ENCODE measurements around the gene NPAS3. TPM values are rescaled to one million over a fixed set of nuclear protein-coding genes. Genes with fewer than 3 reads are reported as not detected.

NPAS3 gene
- total RNA-seq, 1 donor from 2014 or later = not detected

DNA sequence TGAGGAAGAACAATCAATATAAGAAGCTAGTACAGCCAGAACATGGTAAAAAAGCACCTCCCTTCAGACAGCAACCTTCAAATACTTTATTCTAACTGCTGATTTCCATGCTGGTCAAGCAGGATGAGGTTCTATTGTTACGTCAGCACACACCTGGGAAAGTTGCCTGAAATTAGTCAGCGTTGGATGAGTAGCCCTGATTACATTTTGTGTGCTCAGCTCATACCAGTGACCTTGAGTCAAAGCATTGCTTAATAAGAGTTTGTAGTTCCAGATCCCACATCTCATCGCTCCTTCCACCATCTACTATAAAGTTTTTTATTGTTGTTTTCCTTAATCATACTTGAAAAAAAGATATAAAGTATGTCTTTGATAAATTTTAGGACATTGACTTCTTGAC lies 650.7 kb downstream of the NPAS3 start:
- Mint-ChIP-seq H3K27me3 (ENCODE audit: insufficient read depth, low read depth) (no peaks in the 10 kb centered on the region), H3K9me3 (no peaks in the 10 kb centered on the region), H3K4me1 (no peaks in the 10 kb centered on the region), H3K36me3 (no peaks in the 10 kb centered on the region), H3K4me3 (no peak overlapping the region), H3K27ac (no peak overlapping the region)
- Histone ChIP-seq H3K9ac (no peak overlapping the region), H3K4me1 (no peaks in the 10 kb centered on the region), H3K27ac (no peak overlapping the region), H2AFZ (replicated peaks) (no peak overlapping the region), H3K4me3 (no peak overlapping the region), H3K27me3 (no peaks in the 10 kb centered on the region), H3K79me2 (ENCODE audit: low read depth) (no peaks in the 10 kb centered on the region), H3K36me3 (no peaks in the 10 kb centered on the region), H3F3A (ENCODE audit: low read depth) (no peaks in the 10 kb centered on the region), H3K9me3 (ENCODE audit: low read depth) (no peaks in the 10 kb centered on the region), H3K4me2 (no peak overlapping the region), H4K20me1 (ENCODE audit: low read depth) (no peaks in the 10 kb centered on the region)
- TF ChIP-seq EZH2 (IDR thresholded peaks at IDR 0.05) = no peak
- TF ChIP-seq, protein P1, sequence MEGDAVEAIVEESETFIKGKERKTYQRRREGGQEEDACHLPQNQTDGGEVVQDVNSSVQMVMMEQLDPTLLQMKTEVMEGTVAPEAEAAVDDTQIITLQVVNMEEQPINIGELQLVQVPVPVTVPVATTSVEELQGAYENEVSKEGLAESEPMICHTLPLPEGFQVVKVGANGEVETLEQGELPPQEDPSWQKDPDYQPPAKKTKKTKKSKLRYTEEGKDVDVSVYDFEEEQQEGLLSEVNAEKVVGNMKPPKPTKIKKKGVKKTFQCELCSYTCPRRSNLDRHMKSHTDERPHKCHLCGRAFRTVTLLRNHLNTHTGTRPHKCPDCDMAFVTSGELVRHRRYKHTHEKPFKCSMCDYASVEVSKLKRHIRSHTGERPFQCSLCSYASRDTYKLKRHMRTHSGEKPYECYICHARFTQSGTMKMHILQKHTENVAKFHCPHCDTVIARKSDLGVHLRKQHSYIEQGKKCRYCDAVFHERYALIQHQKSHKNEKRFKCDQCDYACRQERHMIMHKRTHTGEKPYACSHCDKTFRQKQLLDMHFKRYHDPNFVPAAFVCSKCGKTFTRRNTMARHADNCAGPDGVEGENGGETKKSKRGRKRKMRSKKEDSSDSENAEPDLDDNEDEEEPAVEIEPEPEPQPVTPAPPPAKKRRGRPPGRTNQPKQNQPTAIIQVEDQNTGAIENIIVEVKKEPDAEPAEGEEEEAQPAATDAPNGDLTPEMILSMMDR (IDR thresholded peaks at IDR 0.05) = no peak
- TF ChIP-seq EZH2phosphoT487 (IDR thresholded peaks at IDR 0.05) = no peak
- DNase-seq (ENCODE audit: low spot score) = no peak

DNA sequence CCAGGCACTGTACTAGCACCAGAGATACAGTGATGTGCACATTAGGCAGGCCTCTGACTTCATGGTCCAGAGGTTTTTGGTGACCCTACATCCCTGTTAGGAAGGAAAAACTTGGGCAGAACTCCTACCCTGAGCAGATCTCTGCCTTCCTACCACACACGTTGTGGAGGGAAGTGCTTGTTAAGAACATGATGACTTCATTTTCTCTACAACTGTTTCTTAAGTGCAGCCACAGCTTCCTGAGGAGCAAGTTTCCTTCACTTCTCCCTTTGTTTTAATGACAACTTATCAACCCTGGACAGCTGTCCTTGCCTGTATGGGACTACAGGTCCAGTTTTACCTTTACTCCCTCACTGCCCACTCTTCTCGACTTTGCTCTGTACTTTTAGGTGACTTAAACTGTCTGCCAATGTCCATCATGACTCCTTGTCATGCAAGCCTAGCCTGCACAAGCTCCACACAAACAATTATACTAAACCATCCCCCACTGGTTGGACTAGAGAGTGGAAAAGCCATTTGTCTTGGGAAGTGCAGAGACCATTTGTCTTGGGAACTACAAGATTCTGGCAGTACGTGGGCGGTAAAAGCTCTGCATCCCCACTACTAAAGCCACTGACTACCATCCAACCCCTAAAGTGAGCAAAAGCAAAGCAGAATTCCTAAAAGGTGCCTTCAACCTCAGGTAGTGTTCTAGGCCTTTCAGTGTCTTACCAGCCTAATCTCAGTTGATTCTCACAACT lies 652.4 kb downstream of the NPAS3 start:
- Mint-ChIP-seq H3K36me3 (no peaks in the 10 kb centered on the region), H3K4me1 (no peaks in the 10 kb centered on the region), H3K4me3 (no peak overlapping the region), H3K27ac (no peak overlapping the region), H3K9me3 (no peaks in the 10 kb centered on the region), H3K27me3 (ENCODE audit: insufficient read depth, low read depth) (peaks cover 2% of the 10 kb centered on the region)
- H3K9ac ChIP-seq = no peak overlapping the region
- H3K4me2 ChIP-seq = no peak overlapping the region
- no peak for DNase-seq (ENCODE audit: low spot score)
- no peaks in the 10 kb centered on the region for H3K4me1 ChIP-seq
- H3K4me3 ChIP-seq = no peak overlapping the region
- H3F3A ChIP-seq (ENCODE audit: low read depth) = no peaks in the 10 kb centered on the region
- no peaks in the 10 kb centered on the region for H4K20me1 ChIP-seq (ENCODE audit: low read depth)
- no peaks in the 10 kb centered on the region for H3K79me2 ChIP-seq (ENCODE audit: low read depth)
- no peaks in the 10 kb centered on the region for H3K27me3 ChIP-seq
- no peak overlapping the region for H3K27ac ChIP-seq
- H3K36me3 ChIP-seq = no peaks in the 10 kb centered on the region
- TF ChIP-seq EZH2 (IDR thresholded peaks at IDR 0.05) (no peak), EZH2phosphoT487 (IDR thresholded peaks at IDR 0.05) (no peak)
- TF ChIP-seq, protein P1 (IDR thresholded peaks at IDR 0.05) = no peak
- no peak overlapping the region for H2AFZ ChIP-seq (replicated peaks)
- no peaks in the 10 kb centered on the region for H3K9me3 ChIP-seq (ENCODE audit: low read depth)

- no peaks in the 10 kb centered on the region for H3K9me3 Mint-ChIP-seq
- no peak overlapping the region for H3K9ac ChIP-seq
- TF ChIP-seq EZH2 (IDR thresholded peaks at IDR 0.05) (no peak), EZH2phosphoT487 (IDR thresholded peaks at IDR 0.05) (no peak)
- TF ChIP-seq, protein P1 (IDR thresholded peaks at IDR 0.05) = no peak
- no peaks in the 10 kb centered on the region for H3F3A ChIP-seq (ENCODE audit: low read depth)
- no peak overlapping the region for H3K27ac ChIP-seq
- H4K20me1 ChIP-seq (ENCODE audit: low read depth) = no peaks in the 10 kb centered on the region
- H3K4me2 ChIP-seq = no peak overlapping the region
- H3K4me1 ChIP-seq = peaks cover 3% of the 10 kb centered on the region
- no peak overlapping the region for H3K4me3 Mint-ChIP-seq
- H3K27me3 ChIP-seq = no peaks in the 10 kb centered on the region
- H3K27ac Mint-ChIP-seq = no peak overlapping the region
- H3K9me3 ChIP-seq (ENCODE audit: low read depth) = no peaks in the 10 kb centered on the region
- H3K4me1 Mint-ChIP-seq = no peaks in the 10 kb centered on the region
- H3K27me3 Mint-ChIP-seq (ENCODE audit: insufficient read depth, low read depth) = peaks cover 2% of the 10 kb centered on the region
- no peak overlapping the region for H2AFZ ChIP-seq (replicated peaks)
- no peaks in the 10 kb centered on the region for H3K36me3 Mint-ChIP-seq
- H3K4me3 ChIP-seq = no peak overlapping the region
- H3K79me2 ChIP-seq (ENCODE audit: low read depth) = no peaks in the 10 kb centered on the region
- H3K36me3 ChIP-seq = no peaks in the 10 kb centered on the region
- DNase-seq (ENCODE audit: low spot score) = no peak
These were observed 653.6 kb downstream of the NPAS3 start for GRCh38 chr14:33592297-33592696.
